Liver (tissue), 9 donors: ENCODE measurements around the gene PDCD6IP. TPM values are rescaled to one million over a fixed set of nuclear protein-coding genes. Genes with fewer than 3 reads are reported as not detected.
"Not testable (repeated sequence)": the region's sequence is repeated elsewhere in the genome, so short reads cannot be mapped to it uniquely, and the experiment has no call there.

Source experiments
- DNase-seq: peaks from one replicate; pipeline ENCODE4 v3.0.0-alpha.2; 2017; ENCODE audit warnings: low spot score
- H3K27ac ChIP-seq, 2 donors: one replicate each; pipeline ENCODE4 v1.7.0; 2013; ENCODE audit warnings: inconsistent platforms in 2 of 2, low read length in 2 of 2, control low read depth in 1 of 2, low read depth in 1 of 2, mild to moderate bottlenecking in 1 of 2
- H3K27me3 ChIP-seq, 4 donors: one replicate each; pipeline versions ENCODE4 v1.6.1 to v1.7.0; 2013; ENCODE audit warnings: low read length in 3 of 4, inconsistent platforms in 1 of 4, mild to moderate bottlenecking in 1 of 4, moderate library complexity in 1 of 4; ENCODE audit not compliant: control insufficient read depth in 4 of 4, insufficient read depth in 4 of 4
- H3K36me3 ChIP-seq, 4 donors: one replicate each; pipeline versions ENCODE4 v1.6.1 to v1.7.0; 2013; ENCODE audit warnings: low read length in 3 of 4, mild to moderate bottlenecking in 3 of 4, low read depth in 1 of 4, moderate library complexity in 1 of 4; ENCODE audit not compliant: control insufficient read depth in 4 of 4, insufficient read depth in 3 of 4
- H3K4me1 ChIP-seq, 4 donors: one replicate each; pipeline versions ENCODE4 v1.6.1 to v1.7.0; 2013; ENCODE audit warnings: low read length in 3 of 4, mild to moderate bottlenecking in 3 of 4, moderate library complexity in 1 of 4; ENCODE audit not compliant: control insufficient read depth in 4 of 4, insufficient read depth in 4 of 4
- H3K4me3 ChIP-seq, 3 donors: one replicate each; pipeline versions ENCODE4 v1.6.1 to v1.7.0; 2013; ENCODE audit warnings: low read length in 3 of 3, control low read depth in 1 of 3, low read depth in 1 of 3, mild to moderate bottlenecking in 1 of 3
- H3K9ac ChIP-seq, 2 donors: one replicate each; pipeline ENCODE4 v1.7.0; 2013; ENCODE audit warnings: low read length in 2 of 2, mild to moderate bottlenecking in 2 of 2, moderate library complexity in 2 of 2, control low read depth in 1 of 2, low read depth in 1 of 2
- H3K9me3 ChIP-seq, 4 donors: one replicate each; pipeline versions ENCODE4 v1.6.1 to v1.7.0; 2013; ENCODE audit warnings: low read length in 3 of 4; ENCODE audit not compliant: control insufficient read depth in 4 of 4
- FOXA1 ChIP-seq: IDR thresholded peaks from 2 replicates; pipeline ENCODE4 v1.6.1; 2016; ENCODE audit warnings: antibody characterized with exemption
- FOXA2 ChIP-seq: IDR thresholded peaks from 2 replicates; pipeline ENCODE4 v1.6.1; 2016; ENCODE audit warnings: antibody characterized with exemption
- GABPA ChIP-seq, 2 donors: IDR thresholded peaks in 1 of 2; conservative IDR thresholded peaks in 1 of 2; 2 replicates each; pipeline ENCODE4 v1.6.1; 2016; ENCODE audit warnings: antibody characterized with exemption in 2 of 2, mild to moderate bottlenecking in 1 of 2, moderate library complexity in 1 of 2
- HNF4A ChIP-seq, 2 donors: conservative IDR thresholded peaks; 2 replicates each; pipeline ENCODE4 v1.6.1; 2016; ENCODE audit warnings: antibody characterized with exemption in 2 of 2, mild to moderate bottlenecking in 2 of 2
- RAD21 ChIP-seq, 2 donors: IDR thresholded peaks; 2 replicates each; pipeline ENCODE4 v1.6.1; 2016; ENCODE audit warnings: antibody characterized with exemption in 2 of 2, mild to moderate bottlenecking in 2 of 2
- RXRA ChIP-seq, 2 donors: IDR thresholded peaks; 2 replicates each; pipeline ENCODE4 v1.6.1; 2017 to 2018; ENCODE audit warnings: antibody characterized with exemption in 2 of 2, mild to moderate bottlenecking in 1 of 2
- SP1 ChIP-seq: IDR thresholded peaks from 2 replicates; pipeline ENCODE4 v1.6.1; 2018; ENCODE audit warnings: antibody characterized with exemption, mild to moderate bottlenecking
- TAF1 ChIP-seq: conservative IDR thresholded peaks from 2 replicates; pipeline ENCODE4 v1.6.1; 2016; ENCODE audit warnings: antibody characterized with exemption, mild to moderate bottlenecking
- YY1 ChIP-seq: IDR thresholded peaks from 2 replicates; pipeline ENCODE4 v1.6.1; 2016; ENCODE audit warnings: antibody characterized with exemption, mild to moderate bottlenecking
- WGBS: extraction: QIAGEN DNeasy Blood & Tissue Kit; methylation state at CpG from one replicate; pipeline ENCODE4 v1.1.7; 2013; 5-methylcytosine and 5-hydroxymethylcytosine counted together
- polyA plus RNA-seq, 2 donors: library from polyadenylated mRNA; stranded (reverse) in 1 of 2; unstranded in 1 of 2; fragments of 200-250 nt in 1 of 2; fragments of >200 nt in 1 of 2; fragmentation: Nextera tagmentation in 1 of 2; extraction: Ambion mirVana in 1 of 2; gene quantifications; one replicate each; pipeline versions ENCODE4 v1.2.1 to v1.2.3, GENCODE V29; 2013 to 2015
- total RNA-seq, 2 donors: library from RNA; depleted of rRNA; stranded (reverse); fragments of >200 nt; gene quantifications; one replicate each; pipeline ENCODE4 v1.2.3, GENCODE V29; 2014
- TF ChIP-seq, protein P1 (sequence below): IDR thresholded peaks from 2 replicates; pipeline ENCODE4 v1.6.1; 2016; ENCODE audit warnings: antibody characterized with exemption
- TF ChIP-seq, protein P2 (sequence below): IDR thresholded peaks from 2 replicates; pipeline ENCODE4 v1.6.1; 2016; ENCODE audit warnings: antibody characterized with exemption, mild to moderate bottlenecking
- TF ChIP-seq, protein P3 (sequence below): fragments of 150-350 bp; IDR thresholded peaks from 2 replicates; pipeline ENCODE4 v1.5.1; 2017; ENCODE audit warnings: improper control_type of control experiment, low read depth, low read length; ENCODE audit not compliant: missing input control
- donor health status: healthy.
- donor health status: healthy.
- donor health status: healthy.
- donor health status: healthy.
- donor health status: healthy.

Gene PDCD6IP
- total and polyA plus RNA-seq, 4 donors, result 31.9 to 73.8 (median 47.9) TPM

DNA sequence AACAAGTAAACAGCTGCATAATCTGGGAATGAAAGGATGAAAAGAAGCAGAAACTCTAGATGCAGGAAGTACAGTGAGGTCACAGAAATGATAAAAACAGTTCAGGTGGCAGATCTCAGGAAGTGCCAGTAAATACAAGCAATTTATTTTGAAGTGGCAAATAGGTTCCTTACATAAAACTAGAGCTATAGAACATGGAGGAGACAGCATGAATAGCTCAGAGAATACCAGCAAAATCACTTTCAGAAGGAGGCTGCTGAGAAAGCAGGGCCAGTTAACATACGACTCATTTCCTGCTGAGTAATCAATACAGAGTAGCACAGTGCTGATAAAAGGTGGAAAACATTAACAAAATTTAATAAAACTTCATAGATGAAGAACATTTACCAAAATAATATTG lies 57.0 kb downstream of the PDCD6IP start:
- not testable (repeated sequence) for DNase-seq, H3K27me3 ChIP-seq, H3K9ac ChIP-seq, H3K9me3 ChIP-seq, H3K4me3 ChIP-seq
- WGBS, result 24% methylated on average over 1 of the region's 1 CpG
- H3K4me1 ChIP-seq, result peaks cover 0 to 11% (median 0%) of the 10 kb centered on the region in 4 donors
- peak overlapping the region; percentile 45 to 68 for H3K27ac ChIP-seq
- H3K36me3 ChIP-seq, result peaks cover 0 to 17% (median 3%) of the 10 kb centered on the region in 4 donors

DNA sequence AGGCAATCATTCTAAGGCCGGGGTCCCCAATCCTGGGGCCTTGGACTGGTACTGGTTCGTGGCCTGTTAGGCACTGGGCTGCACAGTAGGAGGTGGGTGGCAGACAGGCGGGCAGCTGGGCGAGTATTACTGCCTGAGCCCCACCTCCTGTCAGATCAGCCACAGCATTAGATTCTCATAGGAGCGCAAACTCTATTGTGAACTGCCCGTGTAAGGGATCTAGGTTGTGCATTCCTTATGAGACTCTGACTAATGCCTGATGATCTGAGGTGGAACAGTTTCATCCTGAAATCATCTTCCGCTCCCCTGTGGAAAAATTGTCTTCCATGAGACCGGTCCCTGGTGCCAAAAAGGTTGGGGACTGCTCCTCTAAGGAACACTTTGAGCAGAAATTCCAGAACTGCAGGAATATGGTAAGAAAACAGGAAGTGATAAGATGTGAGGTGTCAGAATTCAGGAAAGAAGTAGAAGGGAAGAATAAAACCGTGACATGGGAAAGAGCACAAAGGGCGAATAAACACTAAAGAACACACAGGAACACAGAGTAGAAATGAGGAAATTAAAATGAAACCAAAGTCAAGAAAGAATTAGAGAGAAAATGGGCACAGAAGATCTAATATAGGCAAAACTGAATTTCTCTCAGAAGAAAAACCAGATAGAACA lies 57.6 kb downstream of the PDCD6IP start:
- H3K36me3 ChIP-seq, result peaks cover 0 to 17% (median 3%) of the 10 kb centered on the region in 4 donors
- 64% methylated on average over 10 of the region's 10 CpGs for WGBS
- H3K27me3 ChIP-seq, result no peaks in the 10 kb centered on the region
- H3K4me1 ChIP-seq, result peaks cover 0 to 11% (median 0%) of the 10 kb centered on the region in 4 donors
- H3K9ac ChIP-seq, result peak overlapping the region in 1 of 2 donors; percentile 49
- no peak for DNase-seq
- peak in 1 of 2 donors; percentile 26 for TF ChIP-seq HNF4A (conservative IDR thresholded peaks at IDR 0.05)
- TF ChIP-seq, protein P1, sequence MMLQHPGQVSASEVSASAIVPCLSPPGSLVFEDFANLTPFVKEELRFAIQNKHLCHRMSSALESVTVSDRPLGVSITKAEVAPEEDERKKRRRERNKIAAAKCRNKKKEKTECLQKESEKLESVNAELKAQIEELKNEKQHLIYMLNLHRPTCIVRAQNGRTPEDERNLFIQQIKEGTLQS, result no peak
- peak overlapping the region; percentile 45 to 68 for H3K27ac ChIP-seq
- H3K9me3 ChIP-seq, result no peaks in the 10 kb centered on the region
- H3K4me3 ChIP-seq, result no peak overlapping the region

DNA sequence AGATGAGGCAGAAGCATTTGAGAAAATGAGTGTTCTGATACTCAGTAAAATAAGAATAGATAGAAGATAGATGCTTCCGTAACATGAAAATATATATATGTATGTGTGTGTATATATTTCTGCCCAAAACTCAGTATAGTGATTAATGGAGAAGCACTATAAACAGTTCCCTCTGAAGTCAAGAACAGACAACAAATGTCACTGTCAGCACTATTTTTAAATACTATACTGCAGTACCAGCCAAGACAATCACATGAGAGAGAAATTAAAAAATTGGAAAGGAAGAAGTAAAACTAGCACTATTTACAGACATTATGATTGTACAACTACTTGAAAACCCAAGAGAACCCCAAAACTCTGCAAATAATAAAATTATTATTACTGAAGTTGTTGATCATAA lies 59.3 kb downstream of the PDCD6IP start:
- peaks cover 0 to 11% (median 0%) of the 10 kb centered on the region in 4 donors for H3K4me1 ChIP-seq
- H3K27ac ChIP-seq, H3K27me3 ChIP-seq, H3K9me3 ChIP-seq, H3K9ac ChIP-seq, H3K4me3 ChIP-seq, DNase-seq: not testable (repeated sequence)
- WGBS, result 96% methylated on average over 1 of the region's 1 CpG
- peaks cover 0 to 15% (median 4%) of the 10 kb centered on the region in 4 donors for H3K36me3 ChIP-seq

DNA sequence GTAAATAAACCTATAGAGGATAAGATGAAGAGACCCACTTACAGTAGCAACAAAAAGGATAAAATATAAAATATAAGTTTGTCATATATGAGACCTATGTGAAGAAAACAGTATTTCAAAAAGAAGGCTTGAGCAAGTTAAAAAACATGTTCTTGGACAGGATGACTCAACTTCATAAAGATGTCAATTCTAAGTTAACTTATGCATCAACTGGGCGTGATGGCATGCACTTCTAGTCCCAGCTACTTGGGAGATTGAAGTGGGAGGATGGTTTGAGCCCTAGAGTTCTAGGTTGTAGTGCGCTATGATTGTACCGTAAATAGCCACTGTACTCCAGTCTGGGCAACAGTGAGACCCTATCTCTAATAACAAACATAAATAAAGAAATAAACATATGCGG lies 59.7 kb downstream of the PDCD6IP start:
- WGBS, result 98% methylated on average over 4 of the region's 4 CpGs
- no peaks in the 10 kb centered on the region for H3K27me3 ChIP-seq
- H3K9me3 ChIP-seq, result no peaks in the 10 kb centered on the region
- no peak overlapping the region for H3K4me3 ChIP-seq
- TF ChIP-seq FOXA1, result no peak
- no peak for TF ChIP-seq FOXA2
- DNase-seq, result no peak
- H3K36me3 ChIP-seq, result peaks cover 0 to 16% (median 4%) of the 10 kb centered on the region in 4 donors
- H3K9ac ChIP-seq, result no peak overlapping the region
- H3K27ac ChIP-seq, result no peak overlapping the region
- H3K4me1 ChIP-seq, result peaks cover 0 to 11% (median 0%) of the 10 kb centered on the region in 4 donors

DNA sequence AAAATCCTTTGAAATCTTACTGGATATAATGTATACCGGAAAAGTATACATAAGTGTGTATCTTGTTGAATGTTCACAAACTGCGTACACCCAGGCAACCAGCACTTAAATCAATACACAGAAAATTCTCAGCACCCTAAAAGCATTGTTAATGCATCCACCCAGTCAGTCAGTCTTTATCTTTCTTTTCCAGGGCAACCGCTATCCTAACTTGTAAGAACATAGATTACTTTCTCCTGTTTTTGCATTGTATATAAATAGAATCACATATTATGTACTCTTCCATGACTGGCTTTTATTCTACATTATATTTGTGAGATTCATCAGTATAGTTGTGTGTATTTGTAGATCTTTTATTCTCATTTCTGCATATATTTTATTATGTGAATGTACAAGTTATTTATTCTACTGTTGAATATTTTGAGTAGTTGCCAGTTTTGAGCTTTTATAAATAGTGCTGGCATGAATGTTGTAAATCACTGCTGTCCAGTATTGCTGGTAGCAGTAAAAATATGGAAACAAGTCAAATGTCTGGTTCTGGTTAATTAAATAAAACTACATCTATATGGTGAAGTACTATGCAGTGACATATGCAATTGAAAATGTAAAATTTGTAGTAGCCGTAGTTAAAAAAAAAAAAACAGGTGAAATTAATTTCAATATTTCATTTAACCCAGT lies 62.1 kb downstream of the PDCD6IP start:
- no peak overlapping the region for H3K27ac ChIP-seq
- no peak overlapping the region for H3K4me3 ChIP-seq
- no peaks in the 10 kb centered on the region for H3K9me3 ChIP-seq
- H3K9ac ChIP-seq, result no peak overlapping the region
- 70% methylated on average over 4 of the region's 4 CpGs for WGBS
- DNase-seq, result no peak
- H3K4me1 ChIP-seq, result peaks cover 0 to 7% (median 0%) of the 10 kb centered on the region in 4 donors
- no peaks in the 10 kb centered on the region for H3K27me3 ChIP-seq
- H3K36me3 ChIP-seq, result peaks cover 2 to 25% (median 19%) of the 10 kb centered on the region in 4 donors
- TF ChIP-seq TAF1, result no peak
- no peak for TF ChIP-seq SP1
- TF ChIP-seq HNF4A (conservative IDR thresholded peaks at IDR 0.05), result no peak
- TF ChIP-seq, protein P2, sequence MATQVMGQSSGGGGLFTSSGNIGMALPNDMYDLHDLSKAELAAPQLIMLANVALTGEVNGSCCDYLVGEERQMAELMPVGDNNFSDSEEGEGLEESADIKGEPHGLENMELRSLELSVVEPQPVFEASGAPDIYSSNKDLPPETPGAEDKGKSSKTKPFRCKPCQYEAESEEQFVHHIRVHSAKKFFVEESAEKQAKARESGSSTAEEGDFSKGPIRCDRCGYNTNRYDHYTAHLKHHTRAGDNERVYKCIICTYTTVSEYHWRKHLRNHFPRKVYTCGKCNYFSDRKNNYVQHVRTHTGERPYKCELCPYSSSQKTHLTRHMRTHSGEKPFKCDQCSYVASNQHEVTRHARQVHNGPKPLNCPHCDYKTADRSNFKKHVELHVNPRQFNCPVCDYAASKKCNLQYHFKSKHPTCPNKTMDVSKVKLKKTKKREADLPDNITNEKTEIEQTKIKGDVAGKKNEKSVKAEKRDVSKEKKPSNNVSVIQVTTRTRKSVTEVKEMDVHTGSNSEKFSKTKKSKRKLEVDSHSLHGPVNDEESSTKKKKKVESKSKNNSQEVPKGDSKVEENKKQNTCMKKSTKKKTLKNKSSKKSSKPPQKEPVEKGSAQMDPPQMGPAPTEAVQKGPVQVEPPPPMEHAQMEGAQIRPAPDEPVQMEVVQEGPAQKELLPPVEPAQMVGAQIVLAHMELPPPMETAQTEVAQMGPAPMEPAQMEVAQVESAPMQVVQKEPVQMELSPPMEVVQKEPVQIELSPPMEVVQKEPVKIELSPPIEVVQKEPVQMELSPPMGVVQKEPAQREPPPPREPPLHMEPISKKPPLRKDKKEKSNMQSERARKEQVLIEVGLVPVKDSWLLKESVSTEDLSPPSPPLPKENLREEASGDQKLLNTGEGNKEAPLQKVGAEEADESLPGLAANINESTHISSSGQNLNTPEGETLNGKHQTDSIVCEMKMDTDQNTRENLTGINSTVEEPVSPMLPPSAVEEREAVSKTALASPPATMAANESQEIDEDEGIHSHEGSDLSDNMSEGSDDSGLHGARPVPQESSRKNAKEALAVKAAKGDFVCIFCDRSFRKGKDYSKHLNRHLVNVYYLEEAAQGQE, result no peak
- no peak for TF ChIP-seq RAD21 (IDR thresholded peaks at IDR 0.05)
- no peak for TF ChIP-seq FOXA1
- TF ChIP-seq GABPA (IDR thresholded peaks at IDR 0.05 in 1 of 2, conservative IDR thresholded peaks at IDR 0.05 in 1 of 2), result no peak
- TF ChIP-seq, protein P3, sequence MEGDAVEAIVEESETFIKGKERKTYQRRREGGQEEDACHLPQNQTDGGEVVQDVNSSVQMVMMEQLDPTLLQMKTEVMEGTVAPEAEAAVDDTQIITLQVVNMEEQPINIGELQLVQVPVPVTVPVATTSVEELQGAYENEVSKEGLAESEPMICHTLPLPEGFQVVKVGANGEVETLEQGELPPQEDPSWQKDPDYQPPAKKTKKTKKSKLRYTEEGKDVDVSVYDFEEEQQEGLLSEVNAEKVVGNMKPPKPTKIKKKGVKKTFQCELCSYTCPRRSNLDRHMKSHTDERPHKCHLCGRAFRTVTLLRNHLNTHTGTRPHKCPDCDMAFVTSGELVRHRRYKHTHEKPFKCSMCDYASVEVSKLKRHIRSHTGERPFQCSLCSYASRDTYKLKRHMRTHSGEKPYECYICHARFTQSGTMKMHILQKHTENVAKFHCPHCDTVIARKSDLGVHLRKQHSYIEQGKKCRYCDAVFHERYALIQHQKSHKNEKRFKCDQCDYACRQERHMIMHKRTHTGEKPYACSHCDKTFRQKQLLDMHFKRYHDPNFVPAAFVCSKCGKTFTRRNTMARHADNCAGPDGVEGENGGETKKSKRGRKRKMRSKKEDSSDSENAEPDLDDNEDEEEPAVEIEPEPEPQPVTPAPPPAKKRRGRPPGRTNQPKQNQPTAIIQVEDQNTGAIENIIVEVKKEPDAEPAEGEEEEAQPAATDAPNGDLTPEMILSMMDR, result no peak
- TF ChIP-seq YY1, result no peak
- TF ChIP-seq RXRA (IDR thresholded peaks at IDR 0.05), result no peak
